ENCODE measurements around the gene SYN1. TPM values are rescaled to one million over a fixed set of nuclear protein-coding genes. Genes with fewer than 3 reads are reported as not detected.
A peak's percentile ranks its signal among the peaks of the same experiment; 100 is the strongest.

The SYN1 gene
- total RNA-seq, 1 experiment from 2014 or later = 11.7 TPM

- Histone ChIP-seq H2BK5ac (ENCODE audit: insufficient read length, low read length) (no peak overlapping the region), H3K56ac (ENCODE audit: insufficient read length, low read depth, low read length) (no peak overlapping the region), H3K4ac (ENCODE audit: low read depth, low read length) (no peak overlapping the region), H3K79me1 (ENCODE audit: insufficient read depth, low read depth, low read length, poor library complexity, severe bottlenecking) (no peaks in the 10 kb centered on the region), H3K23me2 (ENCODE audit: insufficient read length, low read depth, low read length, poor library complexity, severe bottlenecking) (no peaks in the 10 kb centered on the region), H4K5ac (ENCODE audit: insufficient read length, low read depth, low read length) (no peak overlapping the region), H4K91ac (ENCODE audit: insufficient read length, low read depth, low read length) (no peak overlapping the region), H3K27ac (ENCODE audit: insufficient read length, low read depth, low read length) (no peak overlapping the region), H2AK5ac (ENCODE audit: insufficient read length, low read length) (no peak overlapping the region), H3K9ac (ENCODE audit: extremely low read depth, insufficient read length, low read length) (no peak overlapping the region), H3K14ac (ENCODE audit: insufficient read depth, low read length) (no peak overlapping the region), H3T11ph (ENCODE audit: low read length) (no peak overlapping the region), H2BK15ac (ENCODE audit: low read depth, low read length) (no peak overlapping the region), H3K27me3 (ENCODE audit: insufficient read depth, low read length) (no peaks in the 10 kb centered on the region), H4K20me1 (ENCODE audit: control insufficient read depth, insufficient read depth, insufficient read length) (no peaks in the 10 kb centered on the region), H2BK20ac (ENCODE audit: low read depth, low read length, poor library complexity, severe bottlenecking) (no peak overlapping the region), H3K4me1 (ENCODE audit: insufficient read depth, low read length) (no peaks in the 10 kb centered on the region; the same call in 1 of the 2 replicates), H2BK120ac (ENCODE audit: low read depth, low read length, poor library complexity, severe bottlenecking) (no peak overlapping the region), H2BK12ac (ENCODE audit: insufficient read length, low read depth, low read length) (no peak overlapping the region), H3K18ac (ENCODE audit: insufficient read length, low read depth, low read length) (no peak overlapping the region), H2AFZ (ENCODE audit: low read length) (no peak overlapping the region), H3K79me2 (ENCODE audit: insufficient read depth, low read length) (no peaks in the 10 kb centered on the region), H3K4me2 (ENCODE audit: insufficient read depth, insufficient read length, low read length) (no peak overlapping the region), H3K23ac (ENCODE audit: insufficient read length, low read depth, low read length) (no peak overlapping the region), H3K9me3 (ENCODE audit: control insufficient read depth, low read depth, low read length) (peaks cover 30% of the 10 kb centered on the region), H4K8ac (replicated peaks; ENCODE audit: insufficient read length, low read depth, low read length) (no peak overlapping the region)
- H3K9me3 Mint-ChIP-seq = peaks cover 71 to 76% of the 10 kb centered on the region in 2 experiments
- peak; percentile 70 for DNase-seq
- H3K27me3 Mint-ChIP-seq (ENCODE audit: low read depth) = no peaks in the 10 kb centered on the region; the same call in 1 of the 2 replicates
- H3K4me3 Mint-ChIP-seq = peak overlapping the region in 1 of 2 experiments; percentile 48; a peak in 1 of 5 replicates
- TF ChIP-seq CTCF (conservative IDR thresholded peaks at IDR 0.05) = no peak
- WGBS (ENCODE audit: extremely low coverage, insufficient read length, low lambda C conversion rate) = no CpG with 5 or more reads among the region's 9 CpGs
- peak overlapping the region; percentile 90 to 97 (median 96) for H3K27ac Mint-ChIP-seq
- H3K4me1 Mint-ChIP-seq = peaks cover 11 to 19% of the 10 kb centered on the region in 2 experiments
- H3K36me3 Mint-ChIP-seq (ENCODE audit: insufficient read depth in 1 of 3, low read depth in 3 of 3) = peaks cover 5 to 12% (median 7%) of the 10 kb centered on the region in 3 experiments
Observed at GRCh38 chrX:47608130-47608810, 11.4 kb downstream of the SYN1 start.
